GM15510 (cell line): Measurements from ENCODE around the gene EEF1AKMT3.
A peak's percentile ranks its signal among the peaks of the same experiment; 100 is the strongest.

Source experiments
- POLR2A ChIP-seq: IDR thresholded peaks from 3 replicates; pipeline ENCODE4 v1.6.1; 2011; ENCODE audit warnings: borderline replicate concordance; ENCODE audit not compliant: insufficient read length; ENCODE audit errors: extremely low read depth

The EEF1AKMT3 gene

DNA sequence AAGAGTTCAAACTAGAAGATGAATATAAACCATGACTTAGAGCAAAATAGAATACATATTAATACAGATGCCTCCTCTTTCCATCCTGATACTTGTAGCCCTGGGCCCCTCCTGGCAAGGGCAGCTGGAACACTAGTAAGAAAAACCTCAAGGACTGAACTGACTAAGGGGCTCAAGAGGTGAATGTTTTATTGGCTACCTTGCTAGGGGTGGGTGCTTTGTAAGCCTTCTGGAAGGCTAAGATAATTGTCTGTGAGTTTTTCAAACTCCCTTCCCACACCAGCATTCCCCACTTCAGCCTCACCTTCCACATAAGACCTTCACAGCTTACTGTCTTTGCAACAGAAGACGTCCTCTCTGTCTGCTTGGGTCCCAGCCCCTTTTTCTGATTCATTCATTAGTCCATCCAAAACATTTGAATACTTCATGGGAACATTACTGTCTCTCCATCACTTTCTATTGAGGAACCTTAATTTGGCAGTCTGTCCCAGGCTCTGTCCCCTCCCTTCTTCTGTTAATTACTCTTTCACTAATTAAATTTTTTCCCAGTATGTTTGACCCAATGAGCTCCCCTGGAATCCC lies 18.6 kb upstream of the EEF1AKMT3 start:
- no peak for TF ChIP-seq POLR2A

DNA sequence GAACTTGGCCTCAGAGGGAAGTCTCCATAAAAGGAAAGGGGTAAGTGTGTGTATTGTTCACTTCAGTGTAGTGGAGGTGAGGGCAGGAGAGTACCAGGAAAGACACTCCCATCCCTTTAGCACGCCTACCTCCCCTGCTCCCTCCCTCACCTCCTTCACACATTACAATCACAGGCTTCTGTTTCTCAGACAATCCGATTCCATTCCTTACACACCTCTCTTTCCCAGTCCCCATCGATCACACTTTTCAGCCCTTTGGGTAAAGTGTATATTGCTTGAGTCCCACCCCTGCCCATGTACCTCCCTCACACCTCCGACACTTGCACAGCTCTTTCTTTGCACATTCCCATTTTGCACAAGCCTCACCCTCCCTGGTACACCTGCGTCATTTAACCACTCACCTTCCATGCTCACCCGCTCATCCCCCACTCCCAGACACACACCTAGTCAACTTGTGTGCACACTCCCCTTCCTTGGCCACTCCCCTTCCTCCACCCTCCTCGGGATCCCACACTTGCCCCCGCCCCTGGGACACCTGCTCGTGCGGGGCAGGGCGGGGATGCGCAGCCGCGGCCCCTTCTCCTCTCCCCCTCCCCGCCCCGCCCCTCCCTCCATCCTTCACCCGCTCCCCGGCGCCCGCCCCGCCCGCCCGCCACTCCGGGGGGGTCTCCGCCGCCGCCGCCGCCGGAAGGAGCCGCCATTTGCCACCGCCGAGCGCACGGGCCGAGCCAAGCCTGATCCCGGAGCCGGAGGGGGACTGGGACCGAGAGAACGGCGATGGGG lies 17.8 kb upstream of the EEF1AKMT3 start, which contains the start of gene MARCHF9:
Gene MARCHF9, plus strand, starts transcription at position 693 of the 783 bp plus-strand sequence. CDS start 426 bp downstream, outside the sequence.
- peak; percentile 34 for TF ChIP-seq POLR2A

GRCh38 chr12:57755194-57755453 lies 17.3 kb upstream of the EEF1AKMT3 start:
- TF ChIP-seq POLR2A: no peak

GRCh38 chr12:57755454-57756372 lies 16.7 kb upstream of the EEF1AKMT3 start:
- TF ChIP-seq POLR2A: no peak

DNA sequence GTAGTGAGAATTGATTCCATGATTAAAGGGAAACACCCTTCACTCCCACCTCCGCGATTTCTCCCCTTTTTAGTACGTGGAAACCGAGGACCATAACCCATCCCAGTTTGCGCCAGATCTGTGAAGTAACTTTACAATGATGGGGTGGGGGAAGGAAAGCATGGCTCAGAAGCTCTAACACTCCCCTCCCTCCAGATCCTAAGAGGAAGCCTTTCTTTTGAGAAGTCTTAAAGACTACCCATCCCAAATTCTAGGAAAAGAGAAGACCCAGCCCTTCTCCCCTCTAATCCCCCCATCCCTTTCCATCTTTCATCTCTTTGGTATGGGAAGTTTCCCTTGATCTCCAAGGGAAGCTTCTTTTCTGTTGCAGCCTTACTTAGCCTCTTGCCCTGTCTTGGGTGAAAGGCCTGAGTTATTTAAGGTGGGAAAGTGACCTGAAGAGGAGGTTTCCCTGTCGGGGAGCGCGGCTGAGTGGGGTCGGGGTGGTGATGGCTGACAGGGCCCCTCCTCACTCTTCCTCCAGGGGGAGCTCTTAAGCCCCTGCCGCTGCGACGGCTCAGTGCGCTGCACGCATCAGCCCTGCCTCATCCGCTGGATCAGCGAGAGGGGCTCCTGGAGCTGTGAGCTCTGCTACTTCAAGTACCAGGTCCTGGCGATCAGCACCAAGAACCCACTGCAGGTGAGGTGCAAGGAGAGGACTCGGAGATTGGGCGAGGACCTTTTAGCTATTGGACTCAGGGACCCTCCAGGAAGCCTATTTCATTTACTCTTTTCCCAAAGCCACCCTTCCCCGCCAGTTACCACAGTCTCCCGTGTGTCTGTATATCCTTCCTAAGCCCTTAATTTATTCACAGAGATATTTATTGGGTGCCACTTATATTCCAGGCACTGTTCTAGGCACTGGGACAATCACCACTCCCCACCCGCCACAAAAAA lies 15.7 kb upstream of the EEF1AKMT3 start:
- no peak for TF ChIP-seq POLR2A

GRCh38 chr12:57757771-57758170 lies 14.6 kb upstream of the EEF1AKMT3 start:
- TF ChIP-seq POLR2A: no peak

- no peak for TF ChIP-seq POLR2A
Measured at GRCh38 chr12:57758552-57759359, 13.7 kb upstream of the EEF1AKMT3 start.

- no peak for TF ChIP-seq POLR2A
Measured at GRCh38 chr12:57759360-57759980, 12.9 kb upstream of the EEF1AKMT3 start.

- TF ChIP-seq POLR2A: no peak
Measured at GRCh38 chr12:57760347-57760982, 11.9 kb upstream of the EEF1AKMT3 start.

- no peak for TF ChIP-seq POLR2A
Measured at GRCh38 chr12:57761391-57761998, 10.9 kb upstream of the EEF1AKMT3 start.

- TF ChIP-seq POLR2A: no peak
Measured at GRCh38 chr12:57762463-57762862, 10.0 kb upstream of the EEF1AKMT3 start.

DNA sequence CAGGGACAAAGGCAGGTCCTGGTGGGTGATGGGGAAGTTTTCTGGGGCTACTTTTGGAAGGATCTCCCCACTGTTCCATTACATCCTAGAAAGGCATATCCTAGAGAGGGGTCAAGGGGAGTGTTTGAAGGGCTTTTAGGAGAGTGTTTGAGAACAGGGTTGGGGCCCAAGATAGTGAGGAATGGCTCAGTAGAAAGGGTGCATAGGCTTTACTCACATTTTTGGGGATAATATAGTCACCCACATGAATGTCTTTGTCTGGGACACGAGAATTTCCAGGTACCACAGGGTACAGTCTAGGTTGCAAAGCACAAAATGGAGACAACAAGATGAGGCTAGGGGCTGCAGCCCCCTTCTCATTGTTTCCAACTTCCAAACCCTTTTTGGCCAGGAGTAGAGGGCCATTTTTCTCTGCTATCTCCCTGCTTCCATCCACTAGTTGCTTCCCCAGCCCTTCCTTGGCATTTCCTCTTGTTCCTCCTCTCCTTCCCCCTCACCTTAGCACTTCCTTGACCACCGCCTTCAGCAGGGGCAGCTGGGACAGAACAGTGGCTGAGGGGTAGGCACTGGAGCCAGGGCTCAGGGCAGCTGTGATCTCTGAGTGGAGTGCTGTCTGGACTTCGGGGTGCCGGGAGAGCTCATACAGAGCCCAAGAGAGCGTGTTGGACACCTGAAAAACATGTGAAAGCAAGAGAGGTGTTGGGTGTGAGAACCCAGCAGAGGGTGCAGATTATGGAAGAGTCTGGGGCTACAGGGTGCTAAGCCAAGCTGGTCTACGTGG lies 8.3 kb upstream of the EEF1AKMT3 start:
- no peak for TF ChIP-seq POLR2A

GRCh38 chr12:57764662-57765002 lies 7.8 kb upstream of the EEF1AKMT3 start:
- no peak for TF ChIP-seq POLR2A
